ENCODE measurements around the gene TRMT11. TPM values are rescaled to one million over a fixed set of nuclear protein-coding genes. Genes with fewer than 3 reads are reported as not detected.
A peak's percentile ranks its signal among the peaks of the same experiment; 100 is the strongest.

The TRMT11 gene
- total and polyA plus RNA-seq, 4 donors, result 9.9 to 46.1 (median 15.3) TPM

- Histone ChIP-seq H3K9ac (ENCODE audit: insufficient read depth in 1 of 2, low read length in 2 of 2) (no peak overlapping the region), H3K27ac (ENCODE audit: low read depth in 1 of 2, low read length in 1 of 2) (no peak overlapping the region), H3K9me3 (ENCODE audit: control insufficient read depth in 4 of 4, insufficient read depth in 3 of 4, low read length in 3 of 4) (no peaks in the 10 kb centered on the region), H3K4me1 (ENCODE audit: control insufficient read depth in 5 of 5, insufficient read depth in 5 of 5, low read length in 5 of 5) (peaks cover 0 to 17% (median 5%) of the 10 kb centered on the region in 5 donors), H3K4me3 (no peak overlapping the region), H3K27me3 (ENCODE audit: control insufficient read depth in 3 of 3, insufficient read depth in 3 of 3, low read length in 2 of 3) (no peaks in the 10 kb centered on the region), H3K36me3 (ENCODE audit: control insufficient read depth in 4 of 4, insufficient read depth in 4 of 4, low read length in 4 of 4) (no peaks in the 10 kb centered on the region)
- ATAC-seq (ENCODE audit: insufficient read depth, low FRiP score) (no peak), DNase-seq (no peak)
- TF ChIP-seq CTCF (IDR thresholded peaks at IDR 0.05; ENCODE audit: control extremely low read depth, extremely low read depth), result no peak
- 71 to 75% methylated on average over 5 of the region's 5 CpGs for WGBS, 2 donors
Observed at GRCh38 chr6:125954735-125955339, 31.5 kb upstream of the TRMT11 start.

DNA sequence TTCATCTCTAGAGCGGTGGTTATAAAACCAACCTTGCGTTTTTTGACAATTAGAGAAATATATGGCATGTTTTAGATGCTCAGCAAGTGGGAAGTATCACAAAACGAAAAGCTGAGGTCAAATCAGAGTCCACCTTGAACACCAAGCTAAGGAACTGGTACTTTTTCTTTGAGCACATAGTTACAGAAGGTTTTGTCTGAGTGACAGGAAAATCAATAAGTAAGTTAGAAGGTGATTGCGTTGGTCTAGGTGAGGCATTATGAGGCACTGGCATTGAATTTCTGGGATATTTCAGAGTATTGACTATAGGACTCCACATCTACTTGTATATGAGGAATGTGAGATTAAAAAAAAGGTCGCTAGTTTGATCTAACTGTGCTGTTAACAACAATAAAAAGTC is 30.4 kb upstream of the TRMT11 start:
- H3K27ac ChIP-seq (ENCODE audit: low read depth in 1 of 2, low read length in 1 of 2), result no peak overlapping the region

GRCh38 chr6:125956506-125957390 is 29.6 kb upstream of the TRMT11 start, which contains the start of gene HINT3:
TSS of gene HINT3 (plus strand) at chr6:125956770. CDS start at chr6:125956978, 208 bp downstream.
- 0 to 1% methylated on average over 78 to 82 of the region's 82 CpGs for WGBS, 2 donors
- Histone ChIP-seq H3K9ac (ENCODE audit: insufficient read depth in 1 of 2, low read length in 2 of 2) (peak within 1 kb of the TSS; percentile 87 to 94), H3K4me1 (ENCODE audit: control insufficient read depth in 5 of 5, insufficient read depth in 5 of 5, low read length in 5 of 5) (peaks cover 0 to 17% (median 5%) of the 10 kb centered on the region in 5 donors), H3K9me3 (ENCODE audit: control insufficient read depth in 4 of 4, insufficient read depth in 3 of 4, low read length in 3 of 4) (no peaks in the 10 kb centered on the region), H3K36me3 (ENCODE audit: control insufficient read depth in 4 of 4, insufficient read depth in 4 of 4, low read length in 4 of 4) (no peaks in the 10 kb centered on the region), H3K27me3 (ENCODE audit: control insufficient read depth in 3 of 3, insufficient read depth in 3 of 3, low read length in 2 of 3) (no peaks in the 10 kb centered on the region), H3K4me3 (peak within 1 kb of the TSS; percentile 79), H3K27ac (ENCODE audit: low read depth in 1 of 2, low read length in 1 of 2) (peak within 1 kb of the TSS; percentile 93 to 99)
- ATAC-seq (ENCODE audit: insufficient read depth, low FRiP score) (peak; percentile 92), DNase-seq (peak; percentile 98 to 99 (median 98))
- TF ChIP-seq CTCF (IDR thresholded peaks at IDR 0.05; ENCODE audit: control extremely low read depth, extremely low read depth), result peak; percentile 92

More for the DNA sequence above, 30.4 kb upstream of the TRMT11 start:
- Histone ChIP-seq H3K4me1 (ENCODE audit: control insufficient read depth in 5 of 5, insufficient read depth in 5 of 5, low read length in 5 of 5) (peaks cover 0 to 17% (median 5%) of the 10 kb centered on the region in 5 donors), H3K9ac (ENCODE audit: insufficient read depth in 1 of 2, low read length in 2 of 2) (peak overlapping the region in 1 of 2 donors; percentile 38), H3K27me3 (ENCODE audit: control insufficient read depth in 3 of 3, insufficient read depth in 3 of 3, low read length in 2 of 3) (no peaks in the 10 kb centered on the region), H3K9me3 (ENCODE audit: control insufficient read depth in 4 of 4, insufficient read depth in 3 of 4, low read length in 3 of 4) (no peaks in the 10 kb centered on the region), H3K4me3 (no peak overlapping the region), H3K36me3 (ENCODE audit: control insufficient read depth in 4 of 4, insufficient read depth in 4 of 4, low read length in 4 of 4) (no peaks in the 10 kb centered on the region)
- ATAC-seq (ENCODE audit: insufficient read depth, low FRiP score) (no peak), DNase-seq (no peak)
- TF ChIP-seq CTCF (IDR thresholded peaks at IDR 0.05; ENCODE audit: control extremely low read depth, extremely low read depth), result no peak
- WGBS, 2 donors, result 45 to 46% methylated on average over 5 of the region's 5 CpGs

Measured in lung (tissue), 12 donors.